Activated T-helper 1 cell treated with Interleukin-2 at 50 U/mL for 16 hours (primary cell): ENCODE results near the gene TREM1.

Experiments used
- DNase-seq: peaks from one replicate; pipeline ENCODE4 v3.0.0-alpha.2; 2020; ENCODE audit warnings: low read depth

Gene TREM1

GRCh38 chr6:41286544-41287346 lies at the start of gene TREM1:
TREM1 (minus strand) TSS chr6:41286682; CDS start chr6:41286655, 27 bp downstream.
- no peak for DNase-seq

GRCh38 chr6:41335943-41336342 lies 49.5 kb upstream of the TREM1 start:
- no peak for DNase-seq

GRCh38 chr6:41335296-41335695 lies 48.8 kb upstream of the TREM1 start, which contains the start of gene NCR2:
NCR2 (plus strand) TSS chr6:41335608; CDS start chr6:41335877, 269 bp downstream.
- no peak for DNase-seq

GRCh38 chr6:41334482-41335040 lies 48.1 kb upstream of the TREM1 start:
- no peak for DNase-seq

- no peak for DNase-seq
Observed at GRCh38 chr6:41332842-41333736, 46.6 kb upstream of the TREM1 start.

GRCh38 chr6:41332241-41332640 lies 45.8 kb upstream of the TREM1 start:
- no peak for DNase-seq

GRCh38 chr6:41331401-41332150 lies 45.1 kb upstream of the TREM1 start:
- no peak for DNase-seq

- no peak for DNase-seq
Observed at GRCh38 chr6:41327177-41327576, 40.7 kb upstream of the TREM1 start.

- no peak for DNase-seq
Observed at GRCh38 chr6:41326092-41326491, 39.6 kb upstream of the TREM1 start.

- no peak for DNase-seq
Observed at GRCh38 chr6:41325446-41326066, 39.1 kb upstream of the TREM1 start.

GRCh38 chr6:41321183-41321582 lies 34.7 kb upstream of the TREM1 start:
- no peak for DNase-seq

- DNase-seq: peak; percentile 71
Observed at GRCh38 chr6:41318654-41319565, 32.4 kb upstream of the TREM1 start.

- DNase-seq: no peak
Observed at GRCh38 chr6:41318261-41318653, 31.8 kb upstream of the TREM1 start.

GRCh38 chr6:41315943-41316620 lies 29.6 kb upstream of the TREM1 start:
- DNase-seq: no peak

- no peak for DNase-seq
Observed at GRCh38 chr6:41315203-41315602, 28.7 kb upstream of the TREM1 start.

GRCh38 chr6:41306187-41306854 lies 19.8 kb upstream of the TREM1 start:
- DNase-seq: no peak

GRCh38 chr6:41302638-41303037 lies 16.2 kb upstream of the TREM1 start:
- DNase-seq: no peak

GRCh38 chr6:41298785-41299502 lies 12.5 kb upstream of the TREM1 start:
- DNase-seq: no peak
